GM23248 (cell line): ENCODE measurements around the gene SZT2. TPM values are rescaled to one million over a fixed set of nuclear protein-coding genes. Genes with fewer than 3 reads are reported as not detected.

Experiments used
- DNase-seq: peaks from one replicate; pipeline ENCODE4 v3.0.0-alpha.2; 2015
- H2AFZ ChIP-seq: fragments of 200-600 bp; sonication (generic); 2 replicates; pipeline ENCODE4 v1.6.1; 2016; ENCODE audit warnings: antibody characterized with exemption
- H3F3A ChIP-seq: fragments of 200-600 bp; sonication (generic); 2 replicates; pipeline ENCODE4 v1.6.1; 2016; ENCODE audit warnings: mild to moderate bottlenecking, antibody characterized with exemption, mixed run types; ENCODE audit not compliant: insufficient read depth
- H3K27ac ChIP-seq: fragments of 200-600 bp; sonication (generic); 2 replicates; pipeline ENCODE4 v1.5.1; 2016; ENCODE audit warnings: mild to moderate bottlenecking
- H3K27me3 ChIP-seq: fragments of 200-600 bp; sonication (generic); replicated peaks from 2 replicates; pipeline ENCODE4 v1.6.1; 2016; ENCODE audit warnings: mild to moderate bottlenecking; ENCODE audit not compliant: insufficient read depth
- H3K36me3 ChIP-seq: fragments of 200-600 bp; sonication (generic); 2 replicates; pipeline ENCODE4 v1.6.1; 2016; ENCODE audit warnings: low read depth, mild to moderate bottlenecking
- H3K4me1 ChIP-seq: fragments of 200-600 bp; sonication (generic); 2 replicates; pipeline ENCODE4 v1.6.1; 2016; ENCODE audit warnings: mild to moderate bottlenecking; ENCODE audit not compliant: insufficient read depth
- H3K4me2 ChIP-seq: fragments of 200-600 bp; sonication (generic); one replicate; pipeline ENCODE4 v1.6.1; 2016; ENCODE audit warnings: mild to moderate bottlenecking; ENCODE audit not compliant: unreplicated experiment
- H3K4me3 ChIP-seq: fragments of 200-600 bp; sonication (generic); 2 replicates; pipeline ENCODE4 v1.5.1; 2016; ENCODE audit warnings: mild to moderate bottlenecking
- H3K79me2 ChIP-seq: fragments of 200-600 bp; sonication (generic); 2 replicates; pipeline ENCODE4 v1.6.1; 2016; ENCODE audit warnings: mild to moderate bottlenecking; ENCODE audit not compliant: insufficient read depth
- H3K9ac ChIP-seq: fragments of 200-600 bp; sonication (generic); 2 replicates; pipeline ENCODE4 v1.6.1; 2016; ENCODE audit warnings: mild to moderate bottlenecking
- H3K9me2 ChIP-seq: fragments of 200-600 bp; sonication (generic); 2 replicates; pipeline ENCODE4 v1.6.1; 2016; ENCODE audit warnings: mixed run types, mild to moderate bottlenecking, moderate library complexity; ENCODE audit not compliant: insufficient read depth
- H3K9me3 ChIP-seq: fragments of 200-600 bp; sonication (generic); one replicate; pipeline ENCODE4 v1.6.1; 2017; ENCODE audit warnings: low read depth
- H4K20me1 ChIP-seq: fragments of 200-600 bp; sonication (generic); 2 replicates; pipeline ENCODE4 v1.6.0; 2016; ENCODE audit not compliant: insufficient read depth
- EZH2 ChIP-seq: fragments of 200-600 bp; sonication (generic); IDR thresholded peaks from 2 replicates; pipeline ENCODE4 v1.6.1; 2018; ENCODE audit warnings: antibody characterized with exemption, mild to moderate bottlenecking; ENCODE audit not compliant: insufficient read depth, poor library complexity, severe bottlenecking
- EZH2phosphoT487 ChIP-seq: fragments of 200-600 bp; sonication (generic); IDR thresholded peaks from 2 replicates; pipeline ENCODE4 v1.6.1; 2018; ENCODE audit warnings: antibody characterized with exemption, moderate library complexity, mild to moderate bottlenecking, low read depth; ENCODE audit not compliant: insufficient read depth
- WGBS, 2 experiments: methylation state at CpG; one replicate each; pipeline ENCODE4 v1.1.6; 2015 to 2017; ENCODE audit warnings: low lambda C conversion rate in 2 of 2, low coverage in 1 of 2; ENCODE audit errors: missing lambda C conversion rate in 2 of 2; 5-methylcytosine and 5-hydroxymethylcytosine counted together
- in situ Hi-C: fragments of 300-500 bp; cut with MboI; formaldehyde crosslinking; loops from 2 replicates; pipeline ENCODE4 v1.15.0; 2020
- polyA plus RNA-seq: library from polyadenylated mRNA; unstranded; fragments of >200 nt; fragmentation: Nextera tagmentation; extraction: Ambion mirVana; gene quantifications from 2 replicates; pipeline ENCODE4 v1.2.1, GENCODE V29; 2016
- total RNA-seq: library from RNA; depleted of rRNA; stranded (reverse); fragments of >200 nt; shearing (Covaris generic); gene quantifications from 2 replicates; pipeline ENCODE4 v1.2.3, GENCODE V29; 2014

SZT2 gene
- total and polyA plus RNA-seq, 2 experiments from 2014 or later: 6.4 to 12.6 TPM

GRCh38 chr1:43439781-43440180 is 50.1 kb downstream of the SZT2 start:
- no peak overlapping the region for H3K27ac ChIP-seq
- no peaks in the 10 kb centered on the region for H4K20me1 ChIP-seq
- H3K4me3 ChIP-seq: no peak overlapping the region
- H2AFZ ChIP-seq: no peak overlapping the region
- peaks cover 6% of the 10 kb centered on the region; the same call in 1 of the 2 replicates for H3F3A ChIP-seq
- no peaks in the 10 kb centered on the region for H3K27me3 ChIP-seq
- 97 to 98% methylated on average over 7 of the region's 7 CpGs for WGBS, 2 experiments
- H3K9ac ChIP-seq: no peak overlapping the region
- H3K36me3 ChIP-seq: peaks cover 10% of the 10 kb centered on the region; the same call in 1 of the 2 replicates
- TF ChIP-seq EZH2: no peak
- TF ChIP-seq EZH2phosphoT487: no peak
- H3K9me3 ChIP-seq: no peaks in the 10 kb centered on the region
- no peaks in the 10 kb centered on the region for H3K4me1 ChIP-seq
- in situ Hi-C loops: no loop called here
- DNase-seq: no peak
- no peaks in the 10 kb centered on the region for H3K79me2 ChIP-seq
- H3K9me2 ChIP-seq: no peaks in the 10 kb centered on the region
- H3K4me2 ChIP-seq: no peak overlapping the region

GRCh38 chr1:43440358-43440757 is 50.7 kb downstream of the SZT2 start:
- TF ChIP-seq EZH2phosphoT487 (no peak), EZH2 (no peak)
- 96 to 97% methylated on average over 4 to 7 of the region's 7 CpGs for WGBS, 2 experiments
- H3K27ac ChIP-seq: no peak overlapping the region
- no peak overlapping the region for H3K4me2 ChIP-seq
- H3F3A ChIP-seq: peaks cover 3% of the 10 kb centered on the region; the same call in 1 of the 2 replicates
- H3K4me1 ChIP-seq: no peaks in the 10 kb centered on the region
- H3K27me3 ChIP-seq: no peaks in the 10 kb centered on the region
- DNase-seq: no peak
- H3K9me3 ChIP-seq: no peaks in the 10 kb centered on the region
- H2AFZ ChIP-seq: no peak overlapping the region
- H3K4me3 ChIP-seq: no peak overlapping the region
- H3K36me3 ChIP-seq: peaks cover 10% of the 10 kb centered on the region; the same call in 1 of the 2 replicates
- in situ Hi-C loops: no loop called here
- no peaks in the 10 kb centered on the region for H4K20me1 ChIP-seq
- no peaks in the 10 kb centered on the region for H3K9me2 ChIP-seq
- no peak overlapping the region for H3K9ac ChIP-seq
- H3K79me2 ChIP-seq: no peaks in the 10 kb centered on the region

- 97% methylated on average over 12 to 15 of the region's 15 CpGs for WGBS, 2 experiments
These were observed 51.6 kb downstream of the SZT2 start for GRCh38 chr1:43441166-43441893.

GRCh38 chr1:43441894-43442637 is 52.4 kb downstream of the SZT2 start:
- TF ChIP-seq EZH2phosphoT487: no peak
- no peak for TF ChIP-seq EZH2
- no peaks in the 10 kb centered on the region for H3K27me3 ChIP-seq
- H3K9me3 ChIP-seq: no peaks in the 10 kb centered on the region
- 86 to 93% methylated on average over 14 to 18 of the region's 18 CpGs for whole genome bisulfite sequencing, 2 experiments
- H2AFZ ChIP-seq: no peak overlapping the region
- H3K27ac ChIP-seq: no peak overlapping the region
- no peaks in the 10 kb centered on the region for H3K9me2 ChIP-seq
- H3K79me2 ChIP-seq: no peaks in the 10 kb centered on the region
- H3K4me2 ChIP-seq: no peak overlapping the region
- peaks cover 13% of the 10 kb centered on the region; the same call in 1 of the 2 replicates for H3K36me3 ChIP-seq
- in situ Hi-C loops: no loop called here
- H3K4me1 ChIP-seq: no peaks in the 10 kb centered on the region
- H3K4me3 ChIP-seq: no peak overlapping the region
- H4K20me1 ChIP-seq: no peaks in the 10 kb centered on the region
- DNase-seq: no peak
- H3K9ac ChIP-seq: no peak overlapping the region
- H3F3A ChIP-seq: no peaks in the 10 kb centered on the region

More at GRCh38 chr1:43441166-43441893, 51.6 kb downstream of the SZT2 start:
- Histone ChIP-seq H3K4me1 (no peaks in the 10 kb centered on the region), H3F3A (no peaks in the 10 kb centered on the region), H3K27me3 (no peaks in the 10 kb centered on the region), H3K9me2 (no peaks in the 10 kb centered on the region), H3K4me3 (no peak overlapping the region), H3K4me2 (no peak overlapping the region), H4K20me1 (no peaks in the 10 kb centered on the region), H2AFZ (no peak overlapping the region), H3K9ac (no peak overlapping the region), H3K79me2 (no peaks in the 10 kb centered on the region), H3K9me3 (no peaks in the 10 kb centered on the region), H3K36me3 (peaks cover 13% of the 10 kb centered on the region; the same call in 1 of the 2 replicates), H3K27ac (no peak overlapping the region)
- TF ChIP-seq EZH2: no peak
- TF ChIP-seq EZH2phosphoT487: no peak
- in situ Hi-C loops: no loop called here
- DNase-seq: no peak
